HUES48 (cell line): ENCODE results near the gene BPIFB3.
"Not testable (repeated sequence)": the region's sequence is repeated elsewhere in the genome, so short reads cannot be mapped to it uniquely, and the experiment has no call there.

ENCODE experiments used
- H3K27ac ChIP-seq: one replicate; pipeline ENCODE4 v1.7.0; 2013; ENCODE audit warnings: low read depth, low read length, inconsistent platforms
- H3K27me3 ChIP-seq: 2 replicates; pipeline ENCODE4 v1.6.1; 2013; ENCODE audit warnings: mild to moderate bottlenecking, low read length; ENCODE audit not compliant: control insufficient read depth, insufficient read depth
- H3K36me3 ChIP-seq: 2 replicates; pipeline ENCODE4 v1.6.1; 2013; ENCODE audit warnings: low read length; ENCODE audit not compliant: control insufficient read depth, insufficient read depth
- H3K4me1 ChIP-seq: 2 replicates; pipeline ENCODE4 v1.6.1; 2013; ENCODE audit warnings: mild to moderate bottlenecking, low read length; ENCODE audit not compliant: control insufficient read depth, insufficient read depth
- H3K4me3 ChIP-seq: 2 replicates; pipeline ENCODE4 v1.5.1; 2013; ENCODE audit warnings: mild to moderate bottlenecking, low read depth, low read length
- H3K9ac ChIP-seq: 2 replicates; pipeline ENCODE4 v1.6.1; 2013; ENCODE audit warnings: mild to moderate bottlenecking, low read depth, low read length, moderate library complexity
- H3K9me3 ChIP-seq: 2 replicates; pipeline ENCODE4 v1.6.1; 2013; ENCODE audit warnings: low read length; ENCODE audit not compliant: control insufficient read depth, insufficient read depth

BPIFB3 gene

DNA sequence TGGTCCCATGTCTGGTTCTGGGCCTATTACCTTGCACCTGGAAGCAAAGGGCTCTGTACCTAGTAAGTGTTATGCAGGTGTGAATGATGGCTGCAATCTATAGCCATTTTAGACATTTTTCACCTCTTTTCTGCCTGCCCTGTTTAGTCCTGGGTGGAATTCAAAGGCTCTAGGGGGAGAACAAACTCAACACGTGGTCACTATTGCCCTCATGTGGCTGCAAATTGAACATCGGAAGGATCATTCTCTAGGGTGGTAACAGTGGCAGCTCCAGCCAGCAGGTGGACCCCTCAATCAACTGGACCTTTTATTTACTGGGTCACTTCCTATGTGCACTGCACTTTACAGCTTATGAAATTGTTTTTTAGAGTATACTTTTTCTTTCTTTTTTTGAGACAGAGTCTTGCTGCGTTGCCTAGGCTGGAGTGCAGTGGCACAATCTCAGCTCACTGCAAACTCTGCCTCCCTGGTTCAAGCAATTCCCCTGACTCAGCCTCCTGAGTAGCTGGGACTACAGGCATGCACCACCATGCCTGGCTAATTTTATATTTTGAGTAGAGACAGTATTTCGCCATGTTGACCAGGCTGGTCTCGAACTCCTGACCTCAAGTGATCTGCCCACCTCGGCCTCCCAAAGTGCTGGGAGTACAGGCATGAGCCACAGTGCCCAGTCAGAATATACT lies 42.3 kb downstream of the BPIFB3 start:
- H3K27ac ChIP-seq, H3K36me3 ChIP-seq, H3K4me1 ChIP-seq, H3K9ac ChIP-seq, H3K27me3 ChIP-seq, H3K4me3 ChIP-seq, H3K9me3 ChIP-seq: not testable (repeated sequence)

DNA sequence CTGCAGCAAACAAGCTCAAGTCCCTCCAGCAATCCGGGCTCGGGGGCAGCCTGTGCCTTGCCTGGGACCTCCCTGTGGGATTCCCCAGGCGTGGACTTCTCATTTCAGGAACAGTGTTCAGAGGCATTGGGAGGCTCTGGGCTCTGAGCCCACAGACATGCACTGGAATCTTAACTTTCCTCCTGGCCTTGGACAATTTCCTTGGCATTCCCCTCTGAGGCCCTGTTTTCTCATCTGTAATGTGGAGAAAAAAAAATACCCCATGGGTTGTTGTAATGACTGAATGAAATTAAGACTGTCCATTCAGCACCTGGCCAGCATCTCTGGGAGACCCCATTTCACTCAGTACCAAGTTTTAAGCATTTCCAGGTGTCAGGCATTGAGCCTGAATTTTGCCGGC lies 43.3 kb downstream of the BPIFB3 start:
- H3K36me3 ChIP-seq: no peaks in the 10 kb centered on the region
- no peak overlapping the region for H3K4me3 ChIP-seq
- H3K27ac ChIP-seq: no peak overlapping the region

DNA sequence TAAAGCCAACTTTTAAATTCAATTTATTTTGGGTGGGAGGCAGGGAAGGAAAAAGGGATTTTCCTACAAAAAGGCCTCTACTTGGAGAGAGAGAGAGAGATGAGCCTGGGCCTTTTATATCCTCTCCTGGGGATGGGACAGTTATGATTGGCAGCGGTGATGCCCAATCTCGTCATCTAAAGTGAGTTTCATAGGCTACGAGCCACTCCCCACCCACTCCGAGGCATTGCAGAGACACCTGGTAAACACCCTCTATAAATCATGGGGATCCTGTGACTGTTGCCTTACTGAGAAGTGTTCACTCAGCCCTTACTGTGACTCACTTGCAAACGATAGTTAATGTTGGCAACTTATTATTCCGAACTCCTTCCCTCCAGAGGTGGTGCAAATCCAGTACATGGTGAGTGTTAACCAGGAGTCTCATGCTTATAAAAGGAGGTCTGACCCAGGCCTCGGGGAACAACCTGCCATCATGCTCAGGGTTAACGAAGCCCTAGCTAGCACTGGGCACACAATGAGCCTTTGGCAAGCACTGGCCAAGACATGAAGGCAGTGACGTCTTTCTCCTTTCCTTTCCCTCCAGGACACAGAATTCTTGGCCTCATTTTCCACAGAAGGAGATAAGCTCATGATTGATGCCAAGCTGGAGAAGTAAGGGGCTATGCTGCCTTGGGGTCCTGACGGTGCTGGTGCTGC lies 46.3 kb downstream of the BPIFB3 start:
- Histone ChIP-seq H3K27ac (no peak overlapping the region), H3K27me3 (no peaks in the 10 kb centered on the region), H3K4me1 (peaks cover 5% of the 10 kb centered on the region; the same call in 1 of the 2 replicates), H3K9me3 (no peaks in the 10 kb centered on the region), H3K36me3 (no peaks in the 10 kb centered on the region), H3K9ac (no peak overlapping the region), H3K4me3 (no peak overlapping the region)

More for the DNA sequence above, 43.3 kb downstream of the BPIFB3 start:
- Histone ChIP-seq H3K9ac (no peak overlapping the region), H3K4me1 (no peaks in the 10 kb centered on the region), H3K9me3 (no peaks in the 10 kb centered on the region), H3K27me3 (no peaks in the 10 kb centered on the region)

DNA sequence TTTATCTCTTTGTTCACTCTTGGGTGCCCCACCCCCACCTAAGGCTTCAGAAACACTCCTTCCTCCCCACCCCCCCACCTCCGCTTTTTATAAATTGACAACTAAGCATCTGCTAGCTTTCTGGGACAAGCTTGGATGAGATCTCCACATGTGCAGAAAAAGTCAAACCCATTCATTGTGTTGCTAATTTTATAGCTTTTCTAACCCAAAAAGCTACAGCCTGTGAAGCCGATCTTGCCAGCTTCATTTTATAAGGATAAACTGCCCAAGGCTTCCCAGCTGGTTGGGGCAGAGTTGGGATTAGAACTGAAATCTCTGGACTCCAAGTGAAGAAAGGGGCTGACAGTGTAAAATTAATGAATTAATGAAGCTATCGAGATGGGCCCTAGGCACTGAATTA lies 49.9 kb downstream of the BPIFB3 start:
- no peak overlapping the region for H3K27ac ChIP-seq
- no peak overlapping the region for H3K4me3 ChIP-seq
- no peaks in the 10 kb centered on the region for H3K36me3 ChIP-seq
- no peaks in the 10 kb centered on the region for H3K27me3 ChIP-seq
- peaks cover 5% of the 10 kb centered on the region; the same call in 1 of the 2 replicates for H3K4me1 ChIP-seq
- H3K9ac ChIP-seq: no peak overlapping the region
- H3K9me3 ChIP-seq: no peaks in the 10 kb centered on the region

DNA sequence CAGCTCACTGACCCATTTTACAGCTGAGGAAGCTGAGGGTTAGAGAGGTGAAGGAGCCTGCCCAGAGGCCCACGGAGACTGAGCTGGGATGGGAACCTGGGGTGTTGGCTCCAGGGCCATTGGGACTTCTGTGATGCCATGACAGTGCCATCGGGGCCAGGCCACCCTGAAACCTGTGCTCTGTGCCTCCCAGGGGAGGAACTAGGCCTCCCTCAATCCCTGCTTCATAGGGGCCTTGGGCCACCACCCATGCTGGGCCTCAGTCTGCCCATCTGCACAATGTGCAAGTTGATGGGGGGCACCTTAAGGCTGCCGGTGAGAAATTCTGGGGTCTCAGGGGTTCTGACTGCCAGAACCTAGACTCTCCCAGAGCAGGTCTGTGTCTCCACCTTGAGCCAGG lies 50.6 kb downstream of the BPIFB3 start:
- no peak overlapping the region for H3K27ac ChIP-seq
- H3K9me3 ChIP-seq: no peaks in the 10 kb centered on the region
- peaks cover 5% of the 10 kb centered on the region; the same call in 1 of the 2 replicates for H3K4me1 ChIP-seq
- H3K27me3 ChIP-seq: no peaks in the 10 kb centered on the region
- H3K9ac ChIP-seq: no peak overlapping the region
- no peak overlapping the region for H3K4me3 ChIP-seq
- no peaks in the 10 kb centered on the region for H3K36me3 ChIP-seq

DNA sequence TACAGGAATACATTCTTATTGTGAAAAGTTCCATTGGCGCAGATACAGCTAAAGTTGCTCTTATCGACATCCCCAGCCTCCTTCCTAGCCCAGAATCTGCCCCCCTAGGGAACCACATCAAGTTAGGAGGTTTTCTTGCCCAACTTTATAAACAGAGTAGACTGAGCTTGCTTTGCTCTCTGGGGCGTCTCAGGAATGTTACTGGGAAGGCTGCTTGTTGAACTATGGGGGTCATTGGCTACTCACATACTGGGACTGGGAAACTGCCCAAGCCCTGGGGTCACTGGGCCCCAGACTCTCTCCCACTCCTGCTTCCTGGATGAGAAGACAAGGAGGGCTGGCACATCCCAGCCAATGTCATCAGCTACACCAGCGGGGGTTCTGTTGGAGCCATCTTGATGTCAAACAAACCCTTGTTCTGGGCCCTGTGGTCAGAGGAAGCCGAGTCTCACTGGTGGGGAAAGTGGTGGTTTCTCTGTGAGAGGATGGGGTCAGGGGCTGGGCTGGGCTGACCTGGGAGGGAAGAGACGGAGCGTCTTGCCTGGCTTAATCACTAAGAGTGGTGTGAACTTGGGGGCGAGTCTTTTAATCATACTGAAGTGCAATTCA lies 51.7 kb downstream of the BPIFB3 start:
- H3K36me3 ChIP-seq: no peaks in the 10 kb centered on the region
- H3K9ac ChIP-seq: no peak overlapping the region
- no peak overlapping the region for H3K4me3 ChIP-seq
- H3K4me1 ChIP-seq: peaks cover 5% of the 10 kb centered on the region; the same call in 1 of the 2 replicates
- H3K27me3 ChIP-seq: no peaks in the 10 kb centered on the region
- no peak overlapping the region for H3K27ac ChIP-seq
- no peaks in the 10 kb centered on the region for H3K9me3 ChIP-seq

DNA sequence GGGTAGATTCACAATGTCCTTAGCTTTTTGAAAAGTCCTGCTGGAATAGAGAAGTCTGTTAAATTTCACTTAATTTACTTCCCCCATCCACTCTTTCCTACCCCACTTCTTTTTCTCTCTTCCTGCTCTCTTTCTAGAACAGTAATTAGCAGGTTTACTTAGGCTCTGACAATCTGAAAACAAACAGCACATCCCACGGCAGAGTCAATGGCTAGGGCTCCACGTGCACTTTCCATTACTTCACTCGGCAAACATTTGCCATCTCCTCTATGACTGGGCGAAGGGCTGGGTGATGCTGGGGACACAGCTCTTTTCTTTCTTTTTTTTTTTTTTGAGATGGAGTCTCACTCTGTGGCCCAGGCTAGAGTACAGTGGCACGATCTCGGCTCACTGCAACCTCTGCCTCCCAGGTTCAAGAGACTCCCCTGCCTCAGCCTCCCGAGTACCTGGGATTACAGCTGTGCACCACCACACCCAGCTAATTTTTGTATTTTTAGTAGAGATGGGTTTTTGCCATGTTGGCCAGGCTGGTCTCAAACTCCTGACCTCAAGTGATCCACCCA lies 52.4 kb downstream of the BPIFB3 start:
- not testable (repeated sequence) for H3K9ac ChIP-seq, H3K4me3 ChIP-seq, H3K27me3 ChIP-seq, H3K27ac ChIP-seq, H3K36me3 ChIP-seq, H3K9me3 ChIP-seq, H3K4me1 ChIP-seq

DNA sequence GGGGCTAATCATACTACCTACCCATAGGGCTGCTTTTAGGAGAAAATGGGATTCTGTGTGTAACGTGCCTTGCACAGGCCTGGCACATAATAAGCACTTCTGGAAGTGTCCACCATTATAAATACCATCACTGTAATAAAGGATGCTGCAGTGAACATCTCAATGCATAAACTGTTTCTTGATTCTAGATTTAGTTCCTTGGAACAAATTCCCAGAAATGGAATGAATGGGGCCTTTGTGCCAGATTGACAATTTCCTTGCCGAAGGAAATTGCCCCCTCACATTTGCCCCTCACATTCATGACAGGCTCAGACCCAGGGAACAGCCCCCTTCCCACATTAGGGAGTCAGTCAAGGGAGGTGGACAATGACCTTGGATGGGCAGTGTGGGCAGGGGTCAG lies 55.0 kb downstream of the BPIFB3 start:
- no peaks in the 10 kb centered on the region for H3K27me3 ChIP-seq
- H3K9ac ChIP-seq: no peak overlapping the region

DNA sequence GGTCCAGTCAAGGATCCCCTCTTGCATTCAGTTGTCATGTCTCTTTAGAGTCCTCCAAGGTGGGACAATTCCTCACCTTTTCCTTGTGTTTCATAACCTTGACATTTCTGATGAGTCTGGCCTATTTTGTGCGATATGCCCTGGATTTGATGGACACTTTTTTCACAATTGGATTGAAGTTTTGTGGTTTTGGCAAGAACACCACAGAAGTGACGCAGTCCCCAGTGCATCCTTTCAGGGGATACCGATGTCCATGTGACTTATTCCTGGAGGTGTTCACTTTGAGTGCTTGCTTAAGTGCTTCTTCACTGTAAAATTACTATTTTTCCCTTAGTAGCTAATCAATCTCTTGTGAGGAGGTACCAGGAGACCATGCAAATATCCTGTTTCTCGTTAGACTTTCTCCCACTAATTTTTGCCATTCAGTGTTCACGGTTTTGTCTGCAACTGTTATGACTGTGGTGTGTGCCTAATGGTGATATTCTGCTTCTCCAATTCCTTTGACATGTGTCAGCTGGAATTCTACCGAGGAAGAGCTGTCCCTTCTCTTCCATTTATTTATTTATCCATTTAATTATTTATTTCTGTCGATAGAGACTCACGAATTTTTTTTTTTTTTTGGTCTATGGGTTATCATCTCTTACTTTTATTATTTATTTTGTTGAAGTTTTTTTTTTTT lies 56.6 kb downstream of the BPIFB3 start:
- no peak overlapping the region for H3K9ac ChIP-seq
- H3K27me3 ChIP-seq: no peaks in the 10 kb centered on the region
- H3K27ac ChIP-seq: no peak overlapping the region
- no peaks in the 10 kb centered on the region for H3K36me3 ChIP-seq
- H3K4me1 ChIP-seq: no peaks in the 10 kb centered on the region
- H3K4me3 ChIP-seq: no peak overlapping the region
- H3K9me3 ChIP-seq: peaks cover 6% of the 10 kb centered on the region; the same call in 1 of the 2 replicates

More for the DNA sequence above, 55.0 kb downstream of the BPIFB3 start:
- Histone ChIP-seq H3K4me3 (no peak overlapping the region), H3K27ac (no peak overlapping the region), H3K9me3 (0 out of 2 replicates have a peak, but pooled peaks cover 2% of the 10 kb centered on the region), H3K36me3 (no peaks in the 10 kb centered on the region), H3K4me1 (no peaks in the 10 kb centered on the region)

DNA sequence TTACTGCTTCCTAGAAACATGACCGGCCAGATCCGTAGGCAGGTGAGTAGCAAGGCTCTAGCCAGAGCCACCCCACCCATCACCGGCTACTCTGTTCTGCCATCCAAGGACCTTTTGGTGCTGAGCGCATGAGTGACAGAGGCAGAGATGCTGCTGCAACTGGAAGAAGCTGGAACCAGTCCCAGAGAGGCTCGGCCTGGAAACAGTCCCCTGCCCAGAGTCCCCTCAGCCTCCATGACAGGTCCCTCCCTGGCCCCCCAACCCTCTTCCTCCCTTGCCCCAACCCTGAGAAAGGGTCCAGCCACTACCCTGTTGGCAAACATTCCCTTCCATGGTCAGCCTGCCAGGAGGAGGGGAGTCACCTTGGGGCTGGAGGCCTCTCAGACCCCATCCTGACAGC lies 57.6 kb downstream of the BPIFB3 start:
- H3K36me3 ChIP-seq: no peaks in the 10 kb centered on the region
- H3K9me3 ChIP-seq: peaks cover 6% of the 10 kb centered on the region; the same call in 1 of the 2 replicates
- no peaks in the 10 kb centered on the region for H3K4me1 ChIP-seq
- no peak overlapping the region for H3K4me3 ChIP-seq
- H3K9ac ChIP-seq: no peak overlapping the region
- no peaks in the 10 kb centered on the region for H3K27me3 ChIP-seq
- no peak overlapping the region for H3K27ac ChIP-seq
